ENCODE results near the gene TCF7. TPM values are rescaled to one million over a fixed set of nuclear protein-coding genes. Genes with fewer than 3 reads are reported as not detected.

The TCF7 gene
- total RNA-seq, 1 donor from 2014 or later: 7.5 TPM

DNA sequence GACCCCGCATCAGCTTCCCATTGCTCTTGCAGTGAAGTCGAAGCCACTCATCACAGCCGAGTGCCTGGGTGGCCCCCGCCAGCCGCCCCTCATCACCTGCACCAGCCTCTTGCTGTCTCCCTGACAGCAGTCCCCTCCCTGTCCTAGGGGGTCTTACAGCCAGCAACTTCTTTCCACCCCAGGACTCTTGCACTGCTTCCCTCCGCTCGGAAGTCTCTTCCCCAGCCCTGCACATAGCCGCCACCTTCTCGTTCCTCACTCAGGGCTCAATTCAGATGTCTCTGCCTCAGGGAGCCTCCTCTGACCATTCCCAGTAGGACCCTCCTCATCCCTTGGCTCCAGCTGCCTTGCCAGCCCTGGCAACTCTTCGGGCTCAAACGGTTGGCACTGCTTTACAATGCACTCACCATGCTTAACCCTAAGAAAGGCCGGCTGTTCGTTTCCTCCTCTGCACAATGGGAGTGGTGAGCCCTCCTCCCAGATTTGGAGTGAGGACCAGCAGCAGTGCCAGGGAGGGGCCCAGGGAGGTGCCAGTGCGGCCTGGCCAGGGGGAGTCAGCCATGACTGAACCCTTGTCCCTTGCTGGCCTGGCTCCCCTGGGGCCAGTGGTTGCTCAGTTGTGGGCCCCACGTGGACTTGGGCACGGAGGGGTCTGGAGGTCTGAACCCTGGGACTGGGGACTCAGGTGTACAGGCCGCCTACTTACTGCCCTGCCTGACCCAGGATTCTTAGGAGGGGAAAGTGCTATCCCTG lies 6.1 kb downstream of the TCF7 start:
- Mint-ChIP-seq H3K27me3 (ENCODE audit: low read depth) (peaks cover 11% of the 10 kb centered on the region), H3K4me3 (no peak overlapping the region), H3K9me3 (no peaks in the 10 kb centered on the region), H3K4me1 (peaks cover 4% of the 10 kb centered on the region), H3K27ac (no peak overlapping the region), H3K36me3 (no peaks in the 10 kb centered on the region)
- TF ChIP-seq, protein P1, sequence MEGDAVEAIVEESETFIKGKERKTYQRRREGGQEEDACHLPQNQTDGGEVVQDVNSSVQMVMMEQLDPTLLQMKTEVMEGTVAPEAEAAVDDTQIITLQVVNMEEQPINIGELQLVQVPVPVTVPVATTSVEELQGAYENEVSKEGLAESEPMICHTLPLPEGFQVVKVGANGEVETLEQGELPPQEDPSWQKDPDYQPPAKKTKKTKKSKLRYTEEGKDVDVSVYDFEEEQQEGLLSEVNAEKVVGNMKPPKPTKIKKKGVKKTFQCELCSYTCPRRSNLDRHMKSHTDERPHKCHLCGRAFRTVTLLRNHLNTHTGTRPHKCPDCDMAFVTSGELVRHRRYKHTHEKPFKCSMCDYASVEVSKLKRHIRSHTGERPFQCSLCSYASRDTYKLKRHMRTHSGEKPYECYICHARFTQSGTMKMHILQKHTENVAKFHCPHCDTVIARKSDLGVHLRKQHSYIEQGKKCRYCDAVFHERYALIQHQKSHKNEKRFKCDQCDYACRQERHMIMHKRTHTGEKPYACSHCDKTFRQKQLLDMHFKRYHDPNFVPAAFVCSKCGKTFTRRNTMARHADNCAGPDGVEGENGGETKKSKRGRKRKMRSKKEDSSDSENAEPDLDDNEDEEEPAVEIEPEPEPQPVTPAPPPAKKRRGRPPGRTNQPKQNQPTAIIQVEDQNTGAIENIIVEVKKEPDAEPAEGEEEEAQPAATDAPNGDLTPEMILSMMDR (IDR thresholded peaks at IDR 0.05; ENCODE audit: unreplicated experiment): no peak
- no peak for DNase-seq (ENCODE audit: low spot score in 2 of 2, unreplicated experiment in 2 of 2)

DNA sequence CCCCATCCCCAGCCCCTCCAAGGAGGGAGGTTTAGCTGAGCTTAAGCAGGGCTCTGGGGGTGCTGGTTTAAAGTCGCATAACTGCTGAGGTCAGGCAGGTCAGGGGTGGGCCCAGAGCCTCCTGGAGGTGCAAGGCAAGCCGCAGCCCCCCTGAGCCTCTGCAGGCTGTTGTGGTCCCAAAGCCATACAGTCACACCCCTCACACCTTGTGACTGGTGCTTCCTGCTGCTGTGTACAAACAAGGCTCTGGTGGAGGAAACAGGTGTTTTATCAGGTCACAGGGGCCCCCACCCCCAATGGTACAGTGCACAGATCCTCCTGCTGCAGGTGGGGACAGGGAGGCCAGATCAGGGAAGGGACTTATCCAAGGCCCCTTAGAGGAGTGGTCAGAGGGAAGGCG lies 8.0 kb downstream of the TCF7 start:
- no peak overlapping the region for H3K4me3 Mint-ChIP-seq
- H3K27ac Mint-ChIP-seq: no peak overlapping the region
- DNase-seq (ENCODE audit: low spot score in 2 of 2, unreplicated experiment in 2 of 2): no peak
- no peaks in the 10 kb centered on the region for H3K36me3 Mint-ChIP-seq
- no peaks in the 10 kb centered on the region for H3K27me3 Mint-ChIP-seq (ENCODE audit: low read depth)
- no peaks in the 10 kb centered on the region for H3K9me3 Mint-ChIP-seq
- TF ChIP-seq, protein P1 (IDR thresholded peaks at IDR 0.05; ENCODE audit: unreplicated experiment): no peak
- peaks cover 6% of the 10 kb centered on the region for H3K4me1 Mint-ChIP-seq

DNA sequence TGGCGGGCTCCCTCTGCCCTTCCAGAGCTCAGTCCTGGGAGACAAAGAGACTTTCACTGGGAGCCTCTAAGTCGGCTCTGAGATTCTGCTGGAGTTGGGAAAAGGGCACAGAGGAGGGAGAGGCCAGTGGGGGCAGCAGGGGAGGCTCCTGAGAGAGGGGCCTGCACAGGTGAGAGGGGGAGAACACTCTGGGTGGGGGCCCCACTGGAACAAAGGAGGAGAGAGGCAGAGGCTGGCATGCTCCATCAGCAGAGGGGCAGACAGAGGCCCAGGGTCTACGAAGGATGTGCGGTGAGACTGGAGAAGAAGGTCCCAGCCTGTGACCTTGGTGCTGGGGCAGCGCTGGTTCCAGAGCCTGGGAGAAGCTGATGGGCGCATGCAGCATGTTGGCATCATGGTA lies 8.9 kb downstream of the TCF7 start:
- Mint-ChIP-seq H3K27ac (no peak overlapping the region), H3K4me3 (no peak overlapping the region), H3K9me3 (no peaks in the 10 kb centered on the region), H3K36me3 (no peaks in the 10 kb centered on the region), H3K4me1 (peaks cover 6% of the 10 kb centered on the region), H3K27me3 (ENCODE audit: low read depth) (no peaks in the 10 kb centered on the region)
- DNase-seq (ENCODE audit: low spot score in 2 of 2, unreplicated experiment in 2 of 2): no peak
- TF ChIP-seq, protein P1 (IDR thresholded peaks at IDR 0.05; ENCODE audit: unreplicated experiment): no peak

DNA sequence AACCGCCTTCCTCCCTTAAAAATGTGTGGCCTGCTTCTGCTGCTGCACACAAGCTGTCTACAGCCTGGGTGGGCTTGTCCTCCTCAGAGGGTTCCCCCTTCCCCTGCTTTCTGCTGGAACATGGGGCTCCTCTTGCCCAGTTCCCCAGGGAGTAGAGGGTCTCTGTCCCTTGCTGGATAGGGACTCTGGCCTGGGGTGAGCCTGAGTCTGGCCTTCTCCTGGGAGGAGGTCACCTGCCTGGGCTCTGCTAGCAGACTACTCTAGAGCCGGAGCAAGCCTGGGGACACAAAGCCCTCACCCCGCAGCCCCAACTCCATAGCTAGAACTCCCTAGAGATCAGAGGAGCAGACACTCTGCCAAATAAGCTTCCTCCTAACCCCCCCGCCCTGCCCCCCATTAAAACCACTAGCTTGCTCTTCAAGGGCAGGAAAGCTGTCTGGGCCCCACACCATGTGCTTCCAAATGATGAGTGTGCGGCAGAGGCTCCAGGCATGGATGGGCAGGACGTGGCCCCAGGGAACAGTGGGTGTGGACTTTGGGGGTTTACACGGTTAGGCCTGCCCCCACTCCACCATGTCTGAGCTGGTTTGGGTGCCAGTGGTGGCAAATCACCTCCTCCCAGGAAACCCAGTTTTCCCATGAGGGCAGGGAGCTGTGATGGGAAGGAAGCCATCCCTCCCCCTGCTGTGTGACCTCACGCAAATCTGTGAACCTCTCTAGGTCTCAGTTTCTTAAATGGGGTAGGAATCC lies 10.0 kb downstream of the TCF7 start:
- Mint-ChIP-seq H3K9me3 (no peaks in the 10 kb centered on the region), H3K36me3 (no peaks in the 10 kb centered on the region), H3K27ac (no peak overlapping the region), H3K4me1 (peaks cover 6% of the 10 kb centered on the region), H3K4me3 (no peak overlapping the region), H3K27me3 (ENCODE audit: low read depth) (no peaks in the 10 kb centered on the region)
- TF ChIP-seq, protein P1 (IDR thresholded peaks at IDR 0.05; ENCODE audit: unreplicated experiment): no peak
- no peak for DNase-seq (ENCODE audit: low spot score in 2 of 2, unreplicated experiment in 2 of 2)

DNA sequence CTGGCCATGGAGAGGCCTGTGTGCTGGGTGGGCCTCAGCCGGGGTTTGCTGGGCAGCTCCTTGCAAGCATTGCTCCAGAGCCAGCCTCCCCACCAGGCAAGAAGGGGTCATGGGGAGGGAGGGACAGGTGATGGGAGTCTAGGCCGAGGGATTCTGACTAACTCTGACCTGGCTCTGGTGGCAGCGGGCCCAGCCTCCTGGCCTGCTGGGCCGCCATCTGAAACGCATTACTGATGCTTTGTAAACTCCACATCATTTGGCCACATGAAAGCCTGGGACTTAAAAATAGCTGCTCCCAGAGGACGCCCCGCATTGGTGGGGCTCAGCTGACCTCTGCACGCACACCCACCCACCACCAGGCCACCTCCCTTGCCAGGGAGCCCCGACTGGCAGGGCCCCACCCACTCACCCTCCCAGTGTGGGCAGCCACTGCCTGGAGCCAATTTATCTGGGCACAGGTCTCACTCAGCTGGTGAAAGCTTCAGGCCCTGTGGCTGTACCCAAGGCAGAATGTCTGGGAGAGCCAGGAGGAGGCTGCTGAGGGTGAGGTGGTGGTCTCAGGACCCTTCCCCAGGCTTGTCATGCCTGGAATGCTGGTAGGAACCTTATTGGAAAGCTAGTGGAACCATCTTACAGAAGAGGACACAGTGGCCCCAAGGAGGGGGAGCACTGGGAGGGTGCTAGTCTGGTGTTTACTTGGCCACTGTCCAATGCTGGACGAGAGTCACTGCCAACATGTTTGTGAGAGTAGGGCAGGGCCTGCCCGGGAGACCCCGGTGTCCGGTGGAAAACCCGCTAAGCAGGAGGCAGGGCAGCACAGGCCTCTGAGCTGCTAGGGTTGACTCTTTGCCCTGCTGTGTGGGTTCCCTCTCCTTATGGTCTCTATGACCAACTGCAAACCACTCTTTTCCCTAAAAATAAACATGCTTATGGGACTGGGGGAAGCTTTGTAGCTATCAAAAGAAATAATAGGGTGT lies 10.8 kb downstream of the TCF7 start:
- TF ChIP-seq, protein P1 (IDR thresholded peaks at IDR 0.05; ENCODE audit: unreplicated experiment): no peak
- Mint-ChIP-seq H3K4me3 (no peak overlapping the region), H3K27ac (no peak overlapping the region)

More for the DNA sequence above, 10.8 kb downstream of the TCF7 start:
- H3K27me3 Mint-ChIP-seq (ENCODE audit: low read depth): no peaks in the 10 kb centered on the region
- peaks cover 6% of the 10 kb centered on the region for H3K4me1 Mint-ChIP-seq
- DNase-seq (ENCODE audit: low spot score in 2 of 2, unreplicated experiment in 2 of 2): no peak
- H3K36me3 Mint-ChIP-seq: no peaks in the 10 kb centered on the region
- H3K9me3 Mint-ChIP-seq: no peaks in the 10 kb centered on the region
